ENCODE measurements around the gene NCOR2. TPM values are rescaled to one million over a fixed set of nuclear protein-coding genes. Genes with fewer than 3 reads are reported as not detected.

The NCOR2 gene
- total and polyA plus RNA-seq, 2 donors (not counting 1 experiment from before 2014, with no cell fraction given), result 25.9 to 144 TPM

DNA sequence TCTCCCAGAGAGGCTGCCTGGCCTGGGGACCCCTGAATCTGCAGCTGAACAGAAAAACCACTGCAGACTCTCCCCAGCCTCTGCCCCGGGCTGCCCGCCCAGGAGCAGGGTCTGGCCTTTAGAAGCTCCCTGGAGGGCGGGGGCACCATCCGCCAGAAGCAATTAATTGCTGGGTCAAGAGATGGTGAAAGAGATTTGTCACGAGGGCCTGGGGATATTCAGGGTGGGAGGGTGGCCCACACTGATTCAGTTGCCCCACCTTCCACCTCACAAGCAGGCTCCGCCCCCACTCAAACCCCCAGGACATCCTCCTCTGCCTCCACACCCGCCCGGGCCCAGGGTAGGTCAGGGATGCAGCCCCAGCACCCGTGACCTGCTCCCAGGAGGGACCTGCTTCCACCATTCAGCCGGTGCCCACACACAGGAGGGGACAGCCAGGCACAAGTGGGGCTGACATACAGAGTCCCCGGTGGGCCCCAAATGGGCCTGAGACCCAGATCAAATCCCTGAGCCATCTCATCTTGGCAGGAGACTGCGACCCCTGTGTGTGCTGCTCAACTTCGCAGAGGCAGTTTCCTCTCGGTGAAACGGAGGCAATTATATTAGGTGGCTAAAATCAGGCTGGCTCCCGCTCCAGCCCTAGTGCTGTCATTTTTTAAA is 23.0 kb downstream of the NCOR2 start:
- DNase-seq, result no peak
- Histone ChIP-seq H3K4me2 (replicated peaks; ENCODE audit: low read depth, low read length, poor library complexity, severe bottlenecking) (peak overlapping the region; percentile 58), H3K4me3 (ENCODE audit: control extremely low read depth in 1 of 5, extremely low read depth in 1 of 5, insufficient read depth in 1 of 5, low read depth in 2 of 5, low read length in 4 of 5) (no peak overlapping the region), H2AFZ (ENCODE audit: insufficient read depth, low read depth, low read length, poor library complexity, severe bottlenecking) (no peak overlapping the region), H3K79me2 (ENCODE audit: control insufficient read depth, insufficient read depth, low read length) (peaks cover 97% of the 10 kb centered on the region), H4K20me1 (ENCODE audit: control insufficient read depth, insufficient read depth, low read length, poor library complexity, severe bottlenecking) (peaks cover 92% of the 10 kb centered on the region), H3K9me3 (ENCODE audit: control extremely low read depth in 1 of 3, control insufficient read depth in 2 of 3, insufficient read depth in 1 of 3, low read length in 2 of 3) (no peaks in the 10 kb centered on the region), H3K36me3 (replicated peaks in 1 of 2; ENCODE audit: control extremely low read depth in 1 of 2, control insufficient read depth in 1 of 2, extremely low read depth in 1 of 2, insufficient read depth in 2 of 2, low read length in 1 of 2) (peaks cover 0 to 4% of the 10 kb centered on the region in 2 experiments), H3K27ac (ENCODE audit: low read length in 2 of 2) (peak overlapping the region; percentile 51 to 63), H3K9ac (ENCODE audit: low read length) (peak overlapping the region; percentile 18), H3K4me1 (ENCODE audit: control insufficient read depth in 2 of 2, insufficient read depth in 2 of 2, low read length in 2 of 2) (peaks cover 42 to 57% of the 10 kb centered on the region in 2 donors), H3K27me3 (replicated peaks in 1 of 4; ENCODE audit: control extremely low read depth in 1 of 4, control insufficient read depth in 3 of 4, insufficient read depth in 4 of 4, low read length in 3 of 4) (no peaks in the 10 kb centered on the region)
- CTCF ChIA-PET, result no interaction called here
- POLR2A ChIA-PET, result no interaction called here
- no peaks in the 10 kb centered on the region for H3K27me3 Mint-ChIP-seq
- WGBS (ENCODE audit: insufficient coverage), result 68% methylated on average over 10 of the region's 16 CpGs
- H3K4me3 Mint-ChIP-seq, result peak overlapping the region; percentile 64
- H3K27ac Mint-ChIP-seq, result peak overlapping the region; percentile 54
- peaks cover 63% of the 10 kb centered on the region for H3K4me1 Mint-ChIP-seq
- ATAC-seq (ENCODE audit: low read depth), result no peak
- no peak for TF ChIP-seq EZH2 (IDR thresholded peaks at IDR 0.05; ENCODE audit: borderline replicate concordance, insufficient read depth, low read depth, low read length, poor library complexity, severe bottlenecking)
- TF ChIP-seq, protein P1, sequence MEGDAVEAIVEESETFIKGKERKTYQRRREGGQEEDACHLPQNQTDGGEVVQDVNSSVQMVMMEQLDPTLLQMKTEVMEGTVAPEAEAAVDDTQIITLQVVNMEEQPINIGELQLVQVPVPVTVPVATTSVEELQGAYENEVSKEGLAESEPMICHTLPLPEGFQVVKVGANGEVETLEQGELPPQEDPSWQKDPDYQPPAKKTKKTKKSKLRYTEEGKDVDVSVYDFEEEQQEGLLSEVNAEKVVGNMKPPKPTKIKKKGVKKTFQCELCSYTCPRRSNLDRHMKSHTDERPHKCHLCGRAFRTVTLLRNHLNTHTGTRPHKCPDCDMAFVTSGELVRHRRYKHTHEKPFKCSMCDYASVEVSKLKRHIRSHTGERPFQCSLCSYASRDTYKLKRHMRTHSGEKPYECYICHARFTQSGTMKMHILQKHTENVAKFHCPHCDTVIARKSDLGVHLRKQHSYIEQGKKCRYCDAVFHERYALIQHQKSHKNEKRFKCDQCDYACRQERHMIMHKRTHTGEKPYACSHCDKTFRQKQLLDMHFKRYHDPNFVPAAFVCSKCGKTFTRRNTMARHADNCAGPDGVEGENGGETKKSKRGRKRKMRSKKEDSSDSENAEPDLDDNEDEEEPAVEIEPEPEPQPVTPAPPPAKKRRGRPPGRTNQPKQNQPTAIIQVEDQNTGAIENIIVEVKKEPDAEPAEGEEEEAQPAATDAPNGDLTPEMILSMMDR (IDR thresholded peaks at IDR 0.05), result no peak
- no peaks in the 10 kb centered on the region for H3K9me3 Mint-ChIP-seq (ENCODE audit: insufficient read depth)
- intact Hi-C loops (cut with micrococcal nuclease), result loop anchor here (1.0 kb wide), 1 partner anchor 24 kb away; no protein-coding TSS in a partner anchor

DNA sequence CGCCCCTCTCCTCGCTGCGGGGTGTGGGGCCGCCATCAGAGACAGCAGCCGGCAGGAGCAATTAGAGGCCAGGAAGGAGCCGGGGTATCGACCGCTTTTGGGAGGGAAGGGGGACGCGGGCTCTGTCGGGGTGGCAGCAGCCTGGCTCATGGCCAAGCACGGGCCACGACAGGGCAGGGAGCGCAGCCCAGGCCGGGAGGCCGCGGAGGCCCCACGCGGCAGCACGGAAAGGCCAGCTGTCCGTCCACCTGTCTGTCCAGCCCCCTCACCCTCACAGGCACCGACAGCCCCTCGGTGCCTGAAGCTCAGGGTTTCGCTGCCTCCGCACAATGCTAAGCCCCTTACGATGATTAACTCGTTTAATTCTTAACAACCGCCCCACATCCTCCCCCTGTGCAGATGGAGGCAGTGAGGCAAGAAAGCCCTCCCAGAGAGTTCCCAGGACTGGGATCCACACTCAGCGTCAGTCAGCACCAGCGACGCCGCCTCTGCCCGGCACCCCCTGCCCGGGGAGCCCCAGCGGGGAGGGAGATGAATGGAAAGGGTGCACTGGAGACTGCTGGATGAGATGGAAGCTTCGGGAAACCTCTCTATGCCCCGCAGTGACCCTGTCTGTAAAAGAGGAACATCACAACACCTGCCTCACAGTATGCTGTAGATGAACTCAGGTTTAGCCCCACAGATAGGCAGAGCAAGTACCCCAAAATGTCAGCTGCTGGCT is 23.7 kb downstream of the NCOR2 start:
- peak overlapping the region; percentile 63 for H3K27ac Mint-ChIP-seq
- peak; percentile 40 for ATAC-seq (ENCODE audit: low read depth)
- peaks cover 0 to 4% of the 10 kb centered on the region in 2 experiments for H3K36me3 ChIP-seq (replicated peaks in 1 of 2; ENCODE audit: control extremely low read depth in 1 of 2, control insufficient read depth in 1 of 2, extremely low read depth in 1 of 2, insufficient read depth in 2 of 2, low read length in 1 of 2)
- WGBS (ENCODE audit: insufficient coverage), result 75% methylated on average over 36 of the region's 37 CpGs
- H3K4me3 Mint-ChIP-seq, result peak overlapping the region; percentile 67
- peaks cover 97% of the 10 kb centered on the region for H3K79me2 ChIP-seq (ENCODE audit: control insufficient read depth, insufficient read depth, low read length)
- POLR2A ChIA-PET, result no interaction called here
- no peak overlapping the region for H3K4me3 ChIP-seq (ENCODE audit: control extremely low read depth in 1 of 5, extremely low read depth in 1 of 5, insufficient read depth in 1 of 5, low read depth in 2 of 5, low read length in 4 of 5)
- peaks cover 62% of the 10 kb centered on the region for H3K4me1 Mint-ChIP-seq
- no peaks in the 10 kb centered on the region for H3K9me3 ChIP-seq (ENCODE audit: control extremely low read depth in 1 of 3, control insufficient read depth in 2 of 3, insufficient read depth in 1 of 3, low read length in 2 of 3)
- intact Hi-C loops (cut with micrococcal nuclease), result loop anchor here (1.0 kb wide), 1 partner anchor 25 kb away; no protein-coding TSS in a partner anchor
- peak overlapping the region; percentile 23 for H3K9ac ChIP-seq (ENCODE audit: low read length)
- H3K27me3 ChIP-seq (replicated peaks in 1 of 4; ENCODE audit: control extremely low read depth in 1 of 4, control insufficient read depth in 3 of 4, insufficient read depth in 4 of 4, low read length in 3 of 4), result no peaks in the 10 kb centered on the region
- TF ChIP-seq, protein P1 (IDR thresholded peaks at IDR 0.05), result no peak
- no peak for TF ChIP-seq EZH2 (IDR thresholded peaks at IDR 0.05; ENCODE audit: borderline replicate concordance, insufficient read depth, low read depth, low read length, poor library complexity, severe bottlenecking)
- H2AFZ ChIP-seq (ENCODE audit: insufficient read depth, low read depth, low read length, poor library complexity, severe bottlenecking), result no peak overlapping the region
- H4K20me1 ChIP-seq (ENCODE audit: control insufficient read depth, insufficient read depth, low read length, poor library complexity, severe bottlenecking), result peaks cover 93% of the 10 kb centered on the region
- peak overlapping the region; percentile 58 for H3K4me2 ChIP-seq (replicated peaks; ENCODE audit: low read depth, low read length, poor library complexity, severe bottlenecking)
- peak overlapping the region; percentile 51 to 63 for H3K27ac ChIP-seq (ENCODE audit: low read length in 2 of 2)
- CTCF ChIA-PET, result no interaction called here
- H3K27me3 Mint-ChIP-seq, result no peaks in the 10 kb centered on the region
- H3K4me1 ChIP-seq (ENCODE audit: control insufficient read depth in 2 of 2, insufficient read depth in 2 of 2, low read length in 2 of 2), result peaks cover 42 to 51% of the 10 kb centered on the region in 2 donors
- peak; percentile 61 for DNase-seq
- no peaks in the 10 kb centered on the region for H3K9me3 Mint-ChIP-seq (ENCODE audit: insufficient read depth)

Data from B cell (primary cell).